ENCODE measurements around the gene CCDC171. TPM values are rescaled to one million over a fixed set of nuclear protein-coding genes. Genes with fewer than 3 reads are reported as not detected.

Gene CCDC171
- total RNA-seq, 2 experiments from 2014 or later = 0.49 to 1.1 TPM

- CTCF ChIA-PET = no interaction called here
- no peak overlapping the region for H3K4me3 Mint-ChIP-seq
- no peak overlapping the region for H3K27ac Mint-ChIP-seq
- no peaks in the 10 kb centered on the region for H3K9me3 Mint-ChIP-seq
- H3K27me3 Mint-ChIP-seq = no peaks in the 10 kb centered on the region
- Histone ChIP-seq H3K4me1 (ENCODE audit: insufficient read depth, low read length) (no peaks in the 10 kb centered on the region), H3K9me3 (ENCODE audit: control insufficient read depth in 1 of 2, insufficient read depth in 1 of 2, low read length in 2 of 2) (no peaks in the 10 kb centered on the region), H3K27ac (ENCODE audit: low read depth in 1 of 2, low read length in 2 of 2) (no peak overlapping the region), H3K36me3 (ENCODE audit: insufficient read depth, low read length) (no peaks in the 10 kb centered on the region), H3K27me3 (ENCODE audit: control insufficient read depth in 1 of 2, insufficient read depth in 2 of 2, low read length in 2 of 2) (no peaks in the 10 kb centered on the region), H3K4me3 (ENCODE audit: low read length) (no peak overlapping the region)
- intact Hi-C loops (cut with DNase I, micrococcal nuclease) = no loop called here
- H3K4me1 Mint-ChIP-seq (ENCODE audit: low read depth) = no peaks in the 10 kb centered on the region
- TF ChIP-seq, protein P1, sequence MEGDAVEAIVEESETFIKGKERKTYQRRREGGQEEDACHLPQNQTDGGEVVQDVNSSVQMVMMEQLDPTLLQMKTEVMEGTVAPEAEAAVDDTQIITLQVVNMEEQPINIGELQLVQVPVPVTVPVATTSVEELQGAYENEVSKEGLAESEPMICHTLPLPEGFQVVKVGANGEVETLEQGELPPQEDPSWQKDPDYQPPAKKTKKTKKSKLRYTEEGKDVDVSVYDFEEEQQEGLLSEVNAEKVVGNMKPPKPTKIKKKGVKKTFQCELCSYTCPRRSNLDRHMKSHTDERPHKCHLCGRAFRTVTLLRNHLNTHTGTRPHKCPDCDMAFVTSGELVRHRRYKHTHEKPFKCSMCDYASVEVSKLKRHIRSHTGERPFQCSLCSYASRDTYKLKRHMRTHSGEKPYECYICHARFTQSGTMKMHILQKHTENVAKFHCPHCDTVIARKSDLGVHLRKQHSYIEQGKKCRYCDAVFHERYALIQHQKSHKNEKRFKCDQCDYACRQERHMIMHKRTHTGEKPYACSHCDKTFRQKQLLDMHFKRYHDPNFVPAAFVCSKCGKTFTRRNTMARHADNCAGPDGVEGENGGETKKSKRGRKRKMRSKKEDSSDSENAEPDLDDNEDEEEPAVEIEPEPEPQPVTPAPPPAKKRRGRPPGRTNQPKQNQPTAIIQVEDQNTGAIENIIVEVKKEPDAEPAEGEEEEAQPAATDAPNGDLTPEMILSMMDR (IDR thresholded peaks at IDR 0.05) = no peak
- H3K36me3 Mint-ChIP-seq (ENCODE audit: low read depth) = no peaks in the 10 kb centered on the region
- no peak for ATAC-seq (ENCODE audit: poor library complexity)
- POLR2A ChIA-PET = no interaction called here
- no peak for DNase-seq
These were observed 19.4 kb downstream of the CCDC171 start for GRCh38 chr9:15572200-15572770.

GRCh38 chr9:15576350-15577050 lies 23.7 kb downstream of the CCDC171 start:
- Mint-ChIP-seq H3K27ac (no peak overlapping the region), H3K4me3 (no peak overlapping the region), H3K27me3 (no peaks in the 10 kb centered on the region), H3K9me3 (no peaks in the 10 kb centered on the region), H3K36me3 (ENCODE audit: low read depth) (no peaks in the 10 kb centered on the region), H3K4me1 (ENCODE audit: low read depth) (no peaks in the 10 kb centered on the region)
- Histone ChIP-seq H3K4me3 (ENCODE audit: low read length) (no peak overlapping the region), H3K27me3 (ENCODE audit: control insufficient read depth in 1 of 2, insufficient read depth in 2 of 2, low read length in 2 of 2) (no peaks in the 10 kb centered on the region), H3K36me3 (ENCODE audit: insufficient read depth, low read length) (no peaks in the 10 kb centered on the region), H3K9me3 (ENCODE audit: control insufficient read depth in 1 of 2, insufficient read depth in 1 of 2, low read length in 2 of 2) (no peaks in the 10 kb centered on the region), H3K4me1 (ENCODE audit: insufficient read depth, low read length) (no peaks in the 10 kb centered on the region), H3K27ac (ENCODE audit: low read depth in 1 of 2, low read length in 2 of 2) (no peak overlapping the region)
- ChIA-PET POLR2A (no interaction called here), CTCF (no interaction called here)
- intact Hi-C loops (cut with DNase I, micrococcal nuclease) = no loop called here
- no peak for DNase-seq
- TF ChIP-seq, protein P1 (IDR thresholded peaks at IDR 0.05) = no peak
- ATAC-seq (ENCODE audit: poor library complexity) = no peak

DNA sequence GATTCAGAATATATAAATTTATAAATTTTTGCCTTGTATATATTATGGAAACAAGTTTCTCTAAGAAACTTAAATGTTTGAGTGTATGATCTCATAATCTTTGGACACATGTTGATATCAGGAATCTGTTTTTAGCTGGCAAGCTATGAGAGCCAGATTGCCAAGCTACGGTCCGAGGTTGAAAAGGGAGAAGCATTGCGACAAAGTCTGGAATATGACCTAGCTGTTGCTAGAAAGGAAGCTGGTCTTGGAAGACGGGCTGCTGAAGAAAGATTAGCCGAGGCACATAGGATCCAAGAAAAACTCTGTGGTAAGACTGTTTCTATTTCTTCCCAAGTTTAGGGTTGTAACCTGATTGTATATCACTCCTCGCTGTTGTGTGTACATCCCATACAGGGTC lies 25.9 kb downstream of the CCDC171 start:
- ChIA-PET POLR2A (no interaction called here), CTCF (no interaction called here)
- H3K4me3 ChIP-seq (ENCODE audit: low read length) = no peak overlapping the region
- Mint-ChIP-seq H3K4me3 (no peak overlapping the region), H3K4me1 (ENCODE audit: low read depth) (no peaks in the 10 kb centered on the region), H3K9me3 (no peaks in the 10 kb centered on the region), H3K27ac (no peak overlapping the region), H3K27me3 (no peaks in the 10 kb centered on the region), H3K36me3 (ENCODE audit: low read depth) (no peaks in the 10 kb centered on the region)
- no peaks in the 10 kb centered on the region for H3K4me1 ChIP-seq (ENCODE audit: insufficient read depth, low read length)
- intact Hi-C loops (cut with DNase I, micrococcal nuclease) = no loop called here
- TF ChIP-seq, protein P1 (IDR thresholded peaks at IDR 0.05) = no peak
- peaks cover 0 to 4% of the 10 kb centered on the region in 2 experiments for H3K9me3 ChIP-seq (ENCODE audit: control insufficient read depth in 1 of 2, insufficient read depth in 1 of 2, low read length in 2 of 2)
- no peak overlapping the region for H3K27ac ChIP-seq (ENCODE audit: low read depth in 1 of 2, low read length in 2 of 2)
- ATAC-seq (ENCODE audit: poor library complexity) (no peak), DNase-seq (no peak)
- H3K36me3 ChIP-seq (ENCODE audit: insufficient read depth, low read length) = no peaks in the 10 kb centered on the region
- no peaks in the 10 kb centered on the region for H3K27me3 ChIP-seq (ENCODE audit: control insufficient read depth in 1 of 2, insufficient read depth in 2 of 2, low read length in 2 of 2)
